Muscle layer of colon (tissue), 2 donors: ENCODE measurements around the gene PAPOLA.

Source experiments
- H3K27ac ChIP-seq: one replicate; pipeline ENCODE4 v1.7.0; 2013; ENCODE audit warnings: low read depth, mild to moderate bottlenecking, low read length, moderate library complexity
- H3K27me3 ChIP-seq, 2 donors: one replicate each; pipeline ENCODE4 v1.7.0; 2013; ENCODE audit warnings: low read length in 2 of 2, mild to moderate bottlenecking in 2 of 2; ENCODE audit not compliant: insufficient read depth in 2 of 2, control insufficient read depth in 1 of 2
- H3K36me3 ChIP-seq: one replicate; pipeline ENCODE4 v1.7.0; 2013; ENCODE audit warnings: mild to moderate bottlenecking, low read length; ENCODE audit not compliant: insufficient read depth
- H3K4me1 ChIP-seq: one replicate; pipeline ENCODE4 v1.7.0; 2013; ENCODE audit warnings: mild to moderate bottlenecking, low read length; ENCODE audit not compliant: insufficient read depth
- H3K4me3 ChIP-seq, 2 donors: one replicate each; pipeline ENCODE4 v1.7.0; 2013; ENCODE audit warnings: low read length in 2 of 2, low read depth in 1 of 2, mild to moderate bottlenecking in 1 of 2, moderate library complexity in 1 of 2
- H3K9ac ChIP-seq: one replicate; pipeline ENCODE4 v1.7.0; 2013; ENCODE audit warnings: low read length
- H3K9me3 ChIP-seq: one replicate; pipeline ENCODE4 v1.7.0; 2013; ENCODE audit warnings: mild to moderate bottlenecking, low read length
- donor health status: abdominal sarcoma.
- donor health status: Adenocarcinoma of cecum.

The PAPOLA gene

DNA sequence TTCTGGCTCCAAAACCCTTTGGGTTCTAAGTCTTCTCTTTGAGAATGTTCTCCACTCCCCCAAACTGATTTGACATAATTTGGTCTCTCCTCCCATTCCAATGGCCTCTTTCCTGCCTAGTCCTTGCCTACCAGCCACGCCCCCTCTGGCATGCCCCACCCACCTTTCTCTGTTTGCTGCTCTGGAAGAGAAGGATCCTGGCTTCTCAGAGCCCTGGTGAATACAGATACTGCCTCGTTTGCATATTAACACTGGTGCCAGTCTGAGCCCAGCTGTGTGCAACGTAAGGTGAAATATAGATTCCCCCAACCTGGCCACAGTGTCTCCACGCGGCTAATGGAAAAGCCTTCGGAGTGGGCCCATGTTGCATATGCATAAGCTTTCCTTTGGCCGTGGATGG is 79.7 kb downstream of the PAPOLA start:
- Histone ChIP-seq H3K4me3 (no peak overlapping the region), H3K27me3 (peaks cover 0 to 31% of the 10 kb centered on the region in 2 donors), H3K9me3 (no peaks in the 10 kb centered on the region), H3K9ac (no peak overlapping the region), H3K4me1 (peaks cover 4% of the 10 kb centered on the region), H3K27ac (no peak overlapping the region), H3K36me3 (no peaks in the 10 kb centered on the region)

DNA sequence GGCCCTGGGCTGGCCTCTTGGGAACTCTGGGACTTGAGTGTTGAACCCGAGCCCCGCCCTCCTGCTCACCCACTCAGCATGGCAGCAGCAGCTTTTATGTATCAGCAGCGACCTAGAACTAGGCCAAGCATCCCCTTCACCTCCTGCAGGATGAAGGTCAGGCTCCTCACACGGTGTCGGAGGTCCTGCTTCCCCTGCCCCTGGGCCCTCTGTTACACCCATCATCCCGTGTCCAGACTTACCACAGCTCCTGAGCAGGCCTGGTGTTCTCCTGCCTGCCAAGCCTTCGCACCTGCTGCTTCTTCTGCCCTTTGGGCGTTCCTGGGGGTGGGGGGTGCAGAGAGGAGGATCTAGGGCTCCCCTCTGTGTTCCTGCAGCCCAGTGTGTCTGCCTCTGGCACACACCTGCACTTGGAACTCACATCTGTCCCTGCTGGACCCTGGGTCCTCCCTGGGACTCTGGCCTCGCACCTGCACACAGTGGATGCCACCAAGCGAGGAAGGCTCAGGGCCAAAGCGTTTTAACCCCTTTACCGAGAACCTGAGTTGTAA is 80.3 kb downstream of the PAPOLA start:
- H3K4me3 ChIP-seq: no peak overlapping the region
- peaks cover 4% of the 10 kb centered on the region for H3K4me1 ChIP-seq
- H3K27ac ChIP-seq: no peak overlapping the region
- no peaks in the 10 kb centered on the region for H3K9me3 ChIP-seq
- no peak overlapping the region for H3K9ac ChIP-seq
- H3K36me3 ChIP-seq: no peaks in the 10 kb centered on the region
- peaks cover 0 to 37% of the 10 kb centered on the region in 2 donors for H3K27me3 ChIP-seq

DNA sequence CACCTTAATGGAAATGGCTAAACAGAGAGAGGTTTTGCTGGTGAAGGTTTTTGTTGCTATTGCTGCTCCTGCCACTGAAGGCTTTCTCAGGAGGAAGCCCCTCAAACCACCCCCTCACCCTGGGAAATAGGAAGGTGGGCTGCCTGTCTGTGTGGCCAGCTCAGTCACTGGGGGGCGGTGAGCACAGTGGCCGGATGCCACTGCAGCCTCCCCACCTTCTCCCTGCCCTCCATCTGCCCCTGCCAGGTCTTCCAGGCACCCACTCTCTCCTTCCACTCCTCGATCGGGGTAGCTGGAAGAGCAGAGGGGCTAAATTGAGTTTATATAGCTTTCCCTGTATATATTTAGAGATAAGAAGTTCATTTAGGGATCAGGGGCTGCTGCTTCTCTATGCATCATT is 80.8 kb downstream of the PAPOLA start:
- Histone ChIP-seq H3K27ac (no peak overlapping the region), H3K9me3 (no peaks in the 10 kb centered on the region), H3K4me1 (peaks cover 4% of the 10 kb centered on the region), H3K4me3 (no peak overlapping the region), H3K27me3 (peaks cover 0 to 42% of the 10 kb centered on the region in 2 donors), H3K9ac (no peak overlapping the region), H3K36me3 (no peaks in the 10 kb centered on the region)

DNA sequence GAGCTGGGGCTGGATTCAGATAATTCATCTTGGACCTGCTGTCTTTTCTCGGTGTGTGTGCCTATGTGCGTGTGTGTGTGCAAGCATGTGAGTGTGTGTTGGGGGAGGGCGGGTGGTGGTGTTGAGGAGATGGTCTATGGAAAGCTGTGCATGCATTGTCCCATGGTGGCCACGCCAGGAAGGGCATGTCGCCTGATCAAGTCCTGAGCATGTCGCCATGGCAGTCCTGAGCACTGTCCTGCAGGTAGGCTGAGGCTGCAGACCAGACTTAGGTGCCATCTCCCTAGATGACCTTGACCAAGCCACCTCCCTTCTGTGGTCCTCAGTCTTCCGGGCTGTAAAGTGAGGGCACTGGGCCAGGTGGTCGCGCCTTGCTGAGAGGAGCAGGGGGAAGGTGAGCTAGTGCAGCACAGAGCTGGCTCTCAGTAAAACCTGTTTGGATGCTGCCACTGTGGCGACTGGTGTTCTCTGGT is 81.4 kb downstream of the PAPOLA start:
- Histone ChIP-seq H3K9me3 (no peaks in the 10 kb centered on the region), H3K4me1 (peaks cover 4% of the 10 kb centered on the region), H3K27ac (no peak overlapping the region), H3K27me3 (peaks cover 0 to 42% of the 10 kb centered on the region in 2 donors), H3K4me3 (no peak overlapping the region), H3K36me3 (no peaks in the 10 kb centered on the region), H3K9ac (no peak overlapping the region)

DNA sequence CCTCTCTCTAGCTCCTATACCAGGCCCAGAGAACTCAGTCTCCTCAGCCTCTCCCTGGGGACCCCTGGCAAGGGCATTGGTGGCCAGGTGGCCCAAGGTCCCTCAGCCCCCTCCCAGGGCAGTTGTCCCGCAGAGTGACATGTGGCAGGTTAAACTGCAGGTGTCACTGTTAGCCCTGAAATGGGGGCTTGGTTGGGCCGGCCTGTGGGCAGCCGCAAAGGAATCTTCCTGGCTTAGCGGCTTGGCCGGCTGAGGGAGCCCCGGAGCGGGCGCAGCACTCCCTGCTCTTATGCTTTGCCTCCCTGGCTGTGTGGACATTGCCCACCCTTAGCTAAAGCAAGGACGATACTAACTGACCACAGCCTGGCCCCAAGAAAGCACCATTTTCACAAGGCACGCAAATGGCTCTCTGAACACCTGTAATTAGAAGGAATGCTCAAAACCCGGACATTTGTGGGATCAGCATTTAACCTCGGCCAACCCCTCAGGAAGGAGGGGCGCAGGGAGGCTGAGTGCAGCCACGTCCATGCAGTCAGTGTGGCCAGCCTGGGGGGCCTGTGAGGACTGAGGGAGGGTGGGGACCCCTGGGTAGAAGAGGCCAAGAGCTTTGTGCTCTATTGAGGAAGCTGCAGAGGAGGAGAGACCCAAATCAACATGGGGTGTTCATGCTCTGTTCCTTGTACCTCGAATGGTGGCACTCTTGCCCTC is 82.2 kb downstream of the PAPOLA start:
- Histone ChIP-seq H3K9me3 (no peaks in the 10 kb centered on the region), H3K9ac (no peak overlapping the region), H3K4me3 (no peak overlapping the region), H3K27me3 (peaks cover 0 to 42% of the 10 kb centered on the region in 2 donors), H3K4me1 (peaks cover 4% of the 10 kb centered on the region), H3K27ac (no peak overlapping the region), H3K36me3 (no peaks in the 10 kb centered on the region)

DNA sequence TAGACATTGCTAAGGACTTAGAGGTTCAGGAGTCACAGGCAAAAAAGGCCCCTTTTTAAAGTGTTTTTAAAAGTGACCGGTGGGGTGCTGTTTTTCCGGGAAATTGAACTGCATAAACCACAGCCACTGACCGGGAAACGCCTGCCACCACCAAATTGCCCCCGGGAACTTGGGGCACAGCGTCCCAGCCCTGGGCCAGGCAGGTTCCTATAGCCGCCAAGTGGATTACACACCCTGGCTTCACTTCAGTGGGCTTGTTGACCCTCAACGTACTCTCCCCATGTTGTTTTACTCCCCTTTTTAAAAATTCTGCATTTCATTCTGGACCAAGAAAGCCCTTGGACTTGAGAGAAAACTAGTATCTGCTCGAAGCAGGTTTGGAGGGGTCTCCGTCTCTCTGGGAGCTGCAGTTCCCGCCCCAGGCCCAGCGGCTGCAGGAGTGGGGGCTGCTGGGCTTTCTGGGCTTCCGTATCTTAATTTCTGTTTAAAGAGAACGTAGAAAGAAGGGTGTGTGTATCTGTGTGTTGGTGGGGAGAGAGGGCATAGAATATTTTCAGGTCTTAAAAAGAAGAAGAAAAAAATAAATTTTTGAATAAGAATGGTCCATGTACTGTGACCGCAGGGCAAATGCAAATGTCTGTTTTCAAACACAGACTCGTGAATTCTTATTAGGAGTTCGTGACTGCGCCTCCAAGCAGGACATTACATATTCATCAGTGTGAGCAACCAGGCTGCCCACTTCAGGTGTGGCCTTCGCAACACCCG is 82.9 kb downstream of the PAPOLA start:
- H3K4me1 ChIP-seq: peaks cover 4% of the 10 kb centered on the region
- no peaks in the 10 kb centered on the region for H3K36me3 ChIP-seq
- no peaks in the 10 kb centered on the region for H3K9me3 ChIP-seq
- H3K27ac ChIP-seq: no peak overlapping the region
- H3K27me3 ChIP-seq: peaks cover 0 to 43% of the 10 kb centered on the region in 2 donors
- H3K4me3 ChIP-seq: no peak overlapping the region
- H3K9ac ChIP-seq: no peak overlapping the region

DNA sequence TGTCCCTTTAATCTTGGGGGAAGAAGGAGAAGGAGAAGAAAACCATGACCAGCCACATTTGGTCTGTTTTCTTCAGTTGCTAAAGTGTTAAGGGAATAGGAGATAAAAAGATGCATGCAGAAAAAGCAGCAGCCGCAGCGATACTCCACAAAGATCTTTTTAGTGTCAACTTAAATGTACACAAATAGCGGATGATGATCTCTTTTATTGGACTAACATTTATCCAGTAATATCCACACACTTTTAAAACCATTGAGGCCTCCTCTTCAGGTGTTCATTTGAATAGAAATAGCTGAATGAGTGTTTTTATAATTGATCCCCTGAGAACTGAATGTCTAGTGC is 83.5 kb downstream of the PAPOLA start:
- Histone ChIP-seq H3K36me3 (no peaks in the 10 kb centered on the region), H3K9ac (no peak overlapping the region), H3K4me1 (peaks cover 4% of the 10 kb centered on the region), H3K4me3 (no peak overlapping the region), H3K27ac (no peak overlapping the region), H3K27me3 (peaks cover 0 to 45% of the 10 kb centered on the region in 2 donors), H3K9me3 (no peaks in the 10 kb centered on the region)

DNA sequence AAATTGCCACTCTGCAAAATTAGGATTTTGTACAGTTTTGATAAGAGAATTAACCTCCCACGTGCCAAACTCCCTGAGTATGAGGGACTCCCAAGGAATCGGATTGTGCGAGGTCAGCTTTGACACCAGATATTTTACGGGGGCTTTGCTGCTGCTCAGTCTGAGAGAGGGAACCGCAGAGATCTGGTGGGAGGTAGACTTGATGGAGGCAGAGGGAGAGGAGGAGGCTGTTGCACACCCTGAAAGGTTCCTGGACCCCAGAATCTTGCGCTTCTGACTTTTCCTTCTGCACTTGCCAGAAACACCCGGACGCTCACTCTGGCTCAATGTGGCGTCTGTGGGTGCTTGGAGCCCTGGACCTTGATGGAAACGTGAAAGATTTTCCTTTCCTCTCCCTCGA is 83.9 kb downstream of the PAPOLA start:
- H3K27me3 ChIP-seq: peaks cover 0 to 45% of the 10 kb centered on the region in 2 donors
- H3K4me3 ChIP-seq: no peak overlapping the region
- H3K36me3 ChIP-seq: no peaks in the 10 kb centered on the region
- H3K4me1 ChIP-seq: peaks cover under 1% of the 10 kb centered on the region
- no peaks in the 10 kb centered on the region for H3K9me3 ChIP-seq
- H3K9ac ChIP-seq: no peak overlapping the region
- no peak overlapping the region for H3K27ac ChIP-seq

DNA sequence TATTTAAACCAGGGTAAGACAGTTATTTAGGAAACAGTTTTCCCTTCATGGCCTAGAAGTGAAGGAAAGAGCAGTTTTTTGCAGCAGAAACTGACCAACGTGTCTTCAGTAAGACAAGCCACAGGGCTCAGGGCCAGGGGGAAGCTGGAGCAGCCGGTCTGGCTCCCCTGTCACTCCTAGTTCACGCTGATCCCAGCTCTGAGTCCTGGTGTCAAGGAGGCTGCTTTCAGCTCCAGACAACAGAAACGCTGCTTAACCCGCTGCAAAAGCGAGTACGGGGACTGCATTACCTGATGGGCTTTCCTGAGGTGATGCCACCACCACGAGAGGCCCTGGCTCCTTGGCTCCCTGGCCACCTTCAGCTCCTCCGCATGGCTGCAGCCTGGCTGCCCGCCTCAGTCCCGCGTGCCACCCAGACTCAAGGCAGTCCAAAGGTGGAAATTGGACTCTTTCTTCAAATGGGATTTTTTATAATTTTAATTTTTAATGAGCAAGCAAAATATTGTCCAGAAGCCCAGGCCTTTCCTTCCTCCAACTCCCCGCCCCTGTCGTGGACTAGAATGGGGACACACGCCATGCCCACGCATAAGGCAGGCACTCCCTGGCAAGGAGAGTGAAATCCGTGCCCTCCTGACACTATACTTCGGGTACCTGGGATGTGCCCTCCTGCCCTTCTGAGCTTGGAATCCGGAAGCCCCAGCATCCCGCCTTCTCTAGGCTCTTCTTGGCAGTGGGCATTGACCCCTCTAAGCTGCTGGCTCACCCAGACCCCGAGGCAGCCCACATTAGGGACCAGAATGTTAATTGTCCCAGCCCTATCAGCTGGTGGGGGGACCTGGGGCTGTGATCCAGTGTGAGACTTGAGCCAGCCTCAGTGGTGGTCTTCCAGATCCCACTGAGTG is 85.0 kb downstream of the PAPOLA start:
- H3K4me3 ChIP-seq: no peak overlapping the region
- peaks cover 0 to 50% of the 10 kb centered on the region in 2 donors for H3K27me3 ChIP-seq
- H3K4me1 ChIP-seq: no peaks in the 10 kb centered on the region
- no peaks in the 10 kb centered on the region for H3K36me3 ChIP-seq
- H3K9me3 ChIP-seq: no peaks in the 10 kb centered on the region
- no peak overlapping the region for H3K9ac ChIP-seq
- H3K27ac ChIP-seq: no peak overlapping the region

DNA sequence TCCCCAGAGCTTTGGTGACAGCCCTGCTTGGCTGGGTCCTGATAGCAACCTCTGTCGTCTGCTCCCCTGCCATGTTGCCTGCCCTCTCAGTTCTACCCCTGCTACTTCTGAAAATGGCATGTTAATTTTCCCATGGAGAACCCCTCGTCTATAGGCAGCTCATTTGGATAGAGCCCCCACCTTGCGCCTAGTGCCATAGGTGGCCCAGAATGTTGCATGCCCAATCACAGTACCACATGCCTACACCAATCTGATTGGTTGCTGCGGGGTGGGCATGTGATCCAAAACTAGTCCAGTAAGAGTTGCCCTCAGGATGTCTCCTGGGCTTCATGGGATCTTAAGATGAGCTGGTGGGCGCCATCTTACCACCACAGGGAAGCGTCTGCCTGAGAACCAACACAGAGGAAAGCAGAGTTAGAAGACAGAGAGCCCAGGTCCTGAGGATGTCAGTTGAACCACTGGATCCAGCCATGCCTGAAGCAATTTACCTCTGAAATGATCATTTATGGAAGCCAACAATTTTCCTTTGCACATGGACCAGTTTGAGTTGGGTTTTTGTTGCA is 85.7 kb downstream of the PAPOLA start:
- no peak overlapping the region for H3K9ac ChIP-seq
- no peak overlapping the region for H3K27ac ChIP-seq
- peaks cover 2 to 57% of the 10 kb centered on the region in 2 donors for H3K27me3 ChIP-seq
- H3K4me3 ChIP-seq: no peak overlapping the region
- no peaks in the 10 kb centered on the region for H3K36me3 ChIP-seq
- peaks cover 4% of the 10 kb centered on the region for H3K4me1 ChIP-seq
- no peaks in the 10 kb centered on the region for H3K9me3 ChIP-seq
